HepG2 (cell line): ENCODE measurements around the gene NGB. TPM values are rescaled to one million over a fixed set of nuclear protein-coding genes. Genes with fewer than 3 reads are reported as not detected.

Experiments used
- ATAC-seq: fragments of 200-7000 bp; cut with Tn5 transposase; 3 replicates; pipeline ENCODE4 v1.9.1; 2020; ENCODE audit warnings: mild to moderate bottlenecking, moderate library complexity
- BruUV-seq: library from RNA; stranded (reverse); fragments of 400-500 nt; replicated peaks from 2 replicates; lab custom pipeline; 2021; lab: Mats Ljungman, UMichigan
- CTCF ChIA-PET: fragments of 300-600 bp; formaldehyde crosslinking; extraction: SDS; loops from one replicate; lab custom pipeline; 2021; ENCODE audit warnings: low total read pairs, inconsistent platforms, low intra/inter-chr PET ratio; lab: Yijun Ruan, JAX
- POLR2A ChIA-PET: fragments of 350-600 bp; sonication (Branson Sonifier 250); formaldehyde crosslinking; loops from one replicate; lab custom pipeline; 2020; ENCODE audit warnings: antibody characterized with exemption, inconsistent platforms; lab: Yijun Ruan, JAX
- DNase-seq: peaks from one replicate; pipeline ENCODE4 v3.0.0-alpha.2; 2015; ENCODE audit warnings: low spot score
- FAIRE-seq: peaks from 3 replicates; lab custom pipeline; 2011; peaks lifted over from hg19 to GRCh38; lab: Jason Lieb, UNC
- H2AFZ ChIP-seq: one replicate; pipeline ENCODE4 v1.6.1; 2011; ENCODE audit warnings: low read length, inconsistent platforms
- H3K27ac ChIP-seq: fragments of 300-600 bp; 3 replicates; pipeline ENCODE4 v1.8.0; 2011; ENCODE audit warnings: mixed run types, mild to moderate bottlenecking, mixed read lengths, low read length, inconsistent platforms; ENCODE audit not compliant: insufficient read depth; ENCODE audit errors: extremely low read length
- H3K27me3 ChIP-seq, 2 experiments: fragments of 200-600 bp in 1 of 2; 2 replicates in 1 of 2; 3 replicates in 1 of 2; pipeline versions ENCODE4 v1.6.0 to v1.8.0; 2011; ENCODE audit warnings: low read length in 2 of 2, mild to moderate bottlenecking in 2 of 2, moderate library complexity in 2 of 2, inconsistent platforms in 1 of 2; ENCODE audit not compliant: insufficient read depth in 2 of 2, control insufficient read depth in 1 of 2
- H3K36me3 ChIP-seq, 2 experiments: fragments of 200-600 bp in 1 of 2; replicated peaks in 1 of 2; 2 replicates in 1 of 2; 3 replicates in 1 of 2; pipeline versions ENCODE4 v1.5.1 to v1.8.0; 2011; ENCODE audit warnings: low read length in 2 of 2, inconsistent platforms in 1 of 2; ENCODE audit not compliant: insufficient read depth in 2 of 2, control insufficient read depth in 1 of 2
- H3K4me1 ChIP-seq: 2 replicates; pipeline ENCODE4 v1.5.1; 2012; ENCODE audit warnings: low read length, inconsistent platforms; ENCODE audit not compliant: insufficient read depth
- H3K4me2 ChIP-seq: 2 replicates; pipeline ENCODE4 v1.6.0; 2011; ENCODE audit warnings: low read depth, low read length, inconsistent platforms
- H3K4me3 ChIP-seq, 3 experiments: fragments of 200-600 bp in 1 of 3; sonication (generic), shearing (Covaris generic) in 1 of 3; replicated peaks in 1 of 3; 2 replicates each; pipeline ENCODE4 v1.5.1; 2011 to 2016; ENCODE audit warnings: low read length in 3 of 3, inconsistent platforms in 2 of 3, low read depth in 2 of 3, mild to moderate bottlenecking in 2 of 3, control low read depth in 1 of 3, mixed read lengths in 1 of 3; ENCODE audit not compliant: insufficient read depth in 1 of 3
- H3K79me2 ChIP-seq: one replicate; pipeline ENCODE4 v1.6.1; 2011; ENCODE audit warnings: low read length, inconsistent platforms; ENCODE audit not compliant: insufficient read depth
- H3K9ac ChIP-seq: 2 replicates; pipeline ENCODE4 v1.6.0; 2011; ENCODE audit warnings: mild to moderate bottlenecking, low read depth, low read length, inconsistent platforms; ENCODE audit not compliant: insufficient read depth
- H3K9me3 ChIP-seq: 2 replicates; pipeline ENCODE4 v1.5.1; 2012; ENCODE audit warnings: mild to moderate bottlenecking, low read length
- H4K20me1 ChIP-seq: 2 replicates; pipeline ENCODE4 v1.6.0; 2011; ENCODE audit warnings: inconsistent platforms, mild to moderate bottlenecking, low read length, moderate library complexity; ENCODE audit not compliant: insufficient read depth
- CBX2 ChIP-seq, 2 experiments: fragments of 200-600 bp in 1 of 2; sonication (generic); formaldehyde crosslinking in 1 of 2; IDR thresholded peaks; 2 replicates each; pipeline versions ENCODE4 v1.7.0 to v1.8.1; 2018 to 2022; ENCODE audit warnings: low read depth in 2 of 2, low read length in 1 of 2, mild to moderate bottlenecking in 1 of 2, missing genetic modification reagents in 1 of 2
- CREB1 ChIP-seq, 2 experiments: fragments of 450-650 bp in 1 of 2; IDR thresholded peaks; 2 replicates each; pipeline ENCODE4 v1.6.1; 2016 to 2017; ENCODE audit warnings: control low read depth in 1 of 2, mild to moderate bottlenecking in 1 of 2, missing compliant biosample characterization in 1 of 2, missing genetic modification characterization in 1 of 2
- CREB3 ChIP-seq: sonication (generic); formaldehyde crosslinking; IDR thresholded peaks from 2 replicates; pipeline ENCODE4 v1.5.0; 2020; ENCODE audit warnings: missing genetic modification reagents
- ELF4 ChIP-seq: sonication (generic); formaldehyde crosslinking; IDR thresholded peaks from 2 replicates; pipeline ENCODE4 v1.5.0; 2020; ENCODE audit warnings: missing genetic modification reagents, mild to moderate bottlenecking, moderate library complexity, borderline replicate concordance
- FLYWCH1 ChIP-seq: sonication (generic); formaldehyde crosslinking; IDR thresholded peaks from 2 replicates; pipeline ENCODE4 v1.8.1; 2023; ENCODE audit warnings: mild to moderate bottlenecking, missing genetic modification reagents
- GLI4 ChIP-seq: sonication (generic); formaldehyde crosslinking; IDR thresholded peaks from 2 replicates; pipeline ENCODE4 v1.5.1; 2020; ENCODE audit warnings: missing genetic modification reagents, mild to moderate bottlenecking, moderate library complexity, borderline replicate concordance
- GMEB2 ChIP-seq: IDR thresholded peaks from 2 replicates; pipeline ENCODE4 v1.6.1; 2016; ENCODE audit warnings: missing biosample characterization, missing genetic modification reagents, low read depth
- KAT2B ChIP-seq: fragments of 150-350 bp; IDR thresholded peaks from 2 replicates; pipeline ENCODE4 v1.6.1; 2014; ENCODE audit warnings: low read depth, low read length, borderline replicate concordance
- MIER3 ChIP-seq: IDR thresholded peaks from 2 replicates; pipeline ENCODE4 v1.6.1; 2016; ENCODE audit warnings: missing compliant biosample characterization, borderline replicate concordance
- MTF1 ChIP-seq: sonication (generic); formaldehyde crosslinking; IDR thresholded peaks from 2 replicates; pipeline ENCODE4 v1.5.0; 2020; ENCODE audit warnings: missing genetic modification reagents
- NCOA5 ChIP-seq: sonication (generic); formaldehyde crosslinking; IDR thresholded peaks from 2 replicates; pipeline ENCODE4 v1.4.0; 2020; ENCODE audit warnings: missing genetic modification reagents
- RFXANK ChIP-seq: IDR thresholded peaks from 2 replicates; pipeline ENCODE4 v1.6.1; 2016
- THYN1 ChIP-seq: sonication (generic); formaldehyde crosslinking; IDR thresholded peaks from 2 replicates; pipeline ENCODE4 v1.8.1; 2023; ENCODE audit warnings: low read depth, mild to moderate bottlenecking, moderate library complexity, missing genetic modification reagents, borderline replicate concordance
- ZFP37 ChIP-seq: sonication (generic); formaldehyde crosslinking; IDR thresholded peaks from 2 replicates; pipeline ENCODE4 v1.4.0; 2020; ENCODE audit warnings: missing genetic modification reagents, borderline replicate concordance
- ZNF232 ChIP-seq: sonication (generic); formaldehyde crosslinking; IDR thresholded peaks from 2 replicates; pipeline ENCODE4 v1.4.0; 2020; ENCODE audit warnings: missing genetic modification reagents, borderline replicate concordance
- WGBS: methylation state at CpG from one replicate; pipeline ENCODE4 v1.1.6; 2017; ENCODE audit warnings: low lambda C conversion rate; 5-methylcytosine and 5-hydroxymethylcytosine counted together
- in situ Hi-C: cut with HindIII; loops from 2 replicates; pipeline ENCODE4 v1.10.0; 2017; ENCODE audit warnings: low pct_unique_long_range_greater_than_20kb; ENCODE audit not compliant: extremely low pct_ligation_motif_present
- intact Hi-C: fragments of 100-400 bp; cut with micrococcal nuclease; formaldehyde crosslinking; loops from one replicate; pipeline ENCODE4 v1.10.0; 2022; ENCODE audit not compliant: unreplicated experiment
- polyA plus RNA-seq, 8 experiments: library from polyadenylated mRNA; depleted of rRNA in 3 of 8; stranded (reverse) in 7 of 8; unstranded in 1 of 8; fragments of >200 nt; fragmentation: Illumina TruSeq in 4 of 8; extraction: Trizol in 4 of 8; gene quantifications; 2 replicates each; pipeline versions ENCODE4 v1.2.1 to v1.2.3, GENCODE V29; 2011 to 2016; ENCODE audit warnings: low read depth in 4 of 8, missing spikeins in 1 of 8, mixed read lengths in 1 of 8; ENCODE audit not compliant: insufficient read depth in 1 of 8
- total RNA-seq, 5 experiments: library from RNA; depleted of rRNA; stranded (reverse); fragments of >200 nt; fragmentation: Illumina TruSeq; extraction: Trizol; gene quantifications; 2 replicates each; pipeline ENCODE4 v1.2.3, GENCODE V29; 2016; ENCODE audit warnings: low read depth in 1 of 5
- TF ChIP-seq, protein P1 (sequence below): sonication (generic); formaldehyde crosslinking; IDR thresholded peaks from 2 replicates; pipeline ENCODE4 v1.9.0; 2021; ENCODE audit warnings: missing genetic modification reagents, borderline replicate concordance

Gene NGB
- total and polyA plus RNA-seq, 2 of the 13 experiments (the other 11 are each of a cell fraction or from before 2014, with no cell fraction given), result 0.04 TPM; not detected in 1

DNA sequence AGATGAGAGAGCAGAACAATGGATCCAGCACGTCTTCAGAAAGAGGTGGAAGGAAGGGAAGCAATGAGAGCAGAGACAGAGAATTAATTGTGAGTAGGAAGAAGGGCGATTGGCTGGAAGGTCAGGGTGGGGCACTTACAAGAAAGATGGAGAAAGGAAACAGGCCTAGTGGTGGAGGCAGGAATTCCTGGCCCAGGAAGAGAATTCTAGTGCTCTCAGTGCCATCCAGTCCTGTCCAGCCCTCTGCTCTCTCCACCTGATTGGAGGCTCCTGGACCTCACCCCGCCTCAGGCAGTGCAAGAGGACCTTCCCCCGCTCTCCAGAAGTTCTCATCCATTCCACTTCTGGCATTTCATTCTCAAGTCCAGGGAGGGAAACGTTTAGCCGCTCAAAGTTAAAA is 43.0 kb downstream of the NGB start (continued):
- TF ChIP-seq THYN1 (CRISPR knock-in tag), result no peak

GRCh38 chr14:77225892-77226557 is 45.0 kb downstream of the NGB start:
- POLR2A ChIA-PET, result no interaction called here

GRCh38 chr14:77225254-77225653 is 45.8 kb downstream of the NGB start:
- WGBS, result 48% methylated on average over 12 of the region's 12 CpGs
- BruUV-seq, result no TSS peak
- H3K79me2 ChIP-seq, result no peaks in the 10 kb centered on the region
- in situ Hi-C loops, result no loop called here
- H3K27me3 ChIP-seq, result no peaks in the 10 kb centered on the region
- H3K27ac ChIP-seq, result no peak overlapping the region
- H3K4me2 ChIP-seq, result no peak overlapping the region
- intact Hi-C loops, result no loop called here
- H3K36me3 ChIP-seq, result no peaks in the 10 kb centered on the region
- no peak overlapping the region for H3K9ac ChIP-seq
- no peaks in the 10 kb centered on the region for H3K9me3 ChIP-seq
- H4K20me1 ChIP-seq, result no peaks in the 10 kb centered on the region
- no peaks in the 10 kb centered on the region for H3K4me1 ChIP-seq
- ChIA-PET POLR2A (no interaction called here), CTCF (no interaction called here)
- no peak overlapping the region for H2AFZ ChIP-seq
- ATAC-seq (no peak), FAIRE-seq (no peak), DNase-seq (no peak)
- no peak overlapping the region for H3K4me3 ChIP-seq
- TF ChIP-seq CBX2 (IDR thresholded peaks at IDR 0.05; ENCODE audit: low read depth, low read length), result no peak
- no peak for TF ChIP-seq CBX2 (CRISPR knock-in tag; IDR thresholded peaks at IDR 0.05; ENCODE audit: low read depth)
- no peak for TF ChIP-seq GMEB2 (CRISPR knock-in tag)
- TF ChIP-seq, protein P1, sequence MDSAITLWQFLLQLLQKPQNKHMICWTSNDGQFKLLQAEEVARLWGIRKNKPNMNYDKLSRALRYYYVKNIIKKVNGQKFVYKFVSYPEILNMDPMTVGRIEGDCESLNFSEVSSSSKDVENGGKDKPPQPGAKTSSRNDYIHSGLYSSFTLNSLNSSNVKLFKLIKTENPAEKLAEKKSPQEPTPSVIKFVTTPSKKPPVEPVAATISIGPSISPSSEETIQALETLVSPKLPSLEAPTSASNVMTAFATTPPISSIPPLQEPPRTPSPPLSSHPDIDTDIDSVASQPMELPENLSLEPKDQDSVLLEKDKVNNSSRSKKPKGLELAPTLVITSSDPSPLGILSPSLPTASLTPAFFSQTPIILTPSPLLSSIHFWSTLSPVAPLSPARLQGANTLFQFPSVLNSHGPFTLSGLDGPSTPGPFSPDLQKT (CRISPR knock-in tag), result no peak
- TF ChIP-seq FLYWCH1 (CRISPR knock-in tag), result no peak
- no peak for TF ChIP-seq CREB1 (IDR thresholded peaks at IDR 0.05)
- TF ChIP-seq CREB1 (CRISPR knock-in tag; IDR thresholded peaks at IDR 0.05), result no peak
- no peak for TF ChIP-seq NCOA5 (CRISPR knock-in tag)
- no peak for TF ChIP-seq CREB3 (CRISPR knock-in tag)
- no peak for TF ChIP-seq ELF4 (CRISPR knock-in tag)

More at GRCh38 chr14:77225892-77226557, 45.0 kb downstream of the NGB start:
- CTCF ChIA-PET, result no interaction called here
- DNase-seq, result no peak
- no peak overlapping the region for H3K4me3 ChIP-seq
- no peaks in the 10 kb centered on the region for H3K4me1 ChIP-seq
- no peak for FAIRE-seq
- no peaks in the 10 kb centered on the region for H3K27me3 ChIP-seq
- H4K20me1 ChIP-seq, result no peaks in the 10 kb centered on the region
- no peak overlapping the region for H2AFZ ChIP-seq
- no peaks in the 10 kb centered on the region for H3K79me2 ChIP-seq
- H3K36me3 ChIP-seq, result no peaks in the 10 kb centered on the region
- no peak overlapping the region for H3K4me2 ChIP-seq
- BruUV-seq, result no TSS peak
- H3K9ac ChIP-seq, result no peak overlapping the region
- H3K27ac ChIP-seq, result no peak overlapping the region
- TF ChIP-seq KAT2B, result no peak
- TF ChIP-seq ZNF232 (CRISPR knock-in tag), result no peak
- no peak for TF ChIP-seq MIER3 (CRISPR knock-in tag)
- no peak for TF ChIP-seq GLI4 (CRISPR knock-in tag)
- no peak for TF ChIP-seq ZFP37 (CRISPR knock-in tag)
- TF ChIP-seq MTF1 (CRISPR knock-in tag), result no peak
- no peak for TF ChIP-seq RFXANK (CRISPR knock-in tag)
- no peaks in the 10 kb centered on the region for H3K9me3 ChIP-seq
- intact Hi-C loops (no loop called here), in situ Hi-C loops (no loop called here)
- no peak for ATAC-seq
- WGBS, result 64% methylated on average over 14 of the region's 14 CpGs
